Measurements from ENCODE around the gene ZFYVE9. TPM values are rescaled to one million over a fixed set of nuclear protein-coding genes. Genes with fewer than 3 reads are reported as not detected.

The ZFYVE9 gene
- total RNA-seq, 1 donor from 2014 or later, result 18.7 TPM

GRCh38 chr1:52240592-52241210 lies 98.8 kb downstream of the ZFYVE9 start:
- ATAC-seq (peak in 1 of 2 donors; percentile 33), DNase-seq (no peak)
- intact Hi-C loops (cut with DNase I), result no loop called here
- Histone ChIP-seq H3K4me1 (peaks cover 27% of the 10 kb centered on the region), H3K36me3 (no peaks in the 10 kb centered on the region), H3K27ac (no peak overlapping the region), H3K9me3 (no peaks in the 10 kb centered on the region), H3K4me3 (no peak overlapping the region), H3K27me3 (ENCODE audit: low read depth) (no peaks in the 10 kb centered on the region)
- TF ChIP-seq CTCF (IDR thresholded peaks at IDR 0.05), result no peak

DNA sequence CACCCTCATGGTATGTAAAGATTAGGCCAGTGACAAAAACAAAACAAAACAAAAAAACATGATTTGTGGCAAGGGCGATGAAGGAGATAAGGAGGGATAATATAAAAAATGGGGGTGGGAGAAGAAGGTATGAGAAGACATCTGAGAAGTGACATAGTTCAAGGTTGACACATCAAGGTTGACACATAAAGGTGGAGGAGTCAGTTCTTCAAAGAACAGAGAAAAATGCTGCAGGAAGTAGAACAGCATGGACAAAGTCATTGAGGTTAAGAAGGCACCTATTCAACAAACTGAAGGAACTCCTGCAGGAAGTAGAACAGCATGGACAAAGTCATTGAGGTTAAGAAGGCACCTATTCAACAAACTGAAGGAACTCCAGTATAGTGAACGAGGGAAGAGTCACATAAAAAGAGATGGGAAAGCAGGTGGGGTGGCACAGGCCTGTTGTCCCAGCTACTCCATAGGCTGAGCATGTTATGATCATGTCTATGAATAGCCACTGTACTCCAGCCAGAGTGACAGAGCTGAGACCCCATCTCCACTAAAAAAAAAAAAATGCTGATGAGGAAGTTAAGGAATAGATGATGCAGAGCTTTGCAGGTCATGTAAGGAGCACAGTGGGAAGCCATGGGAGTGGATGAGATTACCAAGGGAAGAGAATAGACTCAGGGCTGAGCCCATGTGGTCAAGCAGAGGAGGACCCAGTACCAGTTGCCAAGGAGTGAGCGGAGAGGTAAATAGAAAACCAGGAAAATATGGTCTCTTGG lies 101.5 kb downstream of the ZFYVE9 start:
- peaks cover 27% of the 10 kb centered on the region for H3K4me1 ChIP-seq
- H3K27ac ChIP-seq, result no peak overlapping the region
- H3K36me3 ChIP-seq, result no peaks in the 10 kb centered on the region
- H3K9me3 ChIP-seq, result no peaks in the 10 kb centered on the region
- H3K4me3 ChIP-seq, result no peak overlapping the region
- no peak for DNase-seq
- no peak for TF ChIP-seq CTCF (IDR thresholded peaks at IDR 0.05)
- intact Hi-C loops (cut with DNase I), result no loop called here
- H3K27me3 ChIP-seq (ENCODE audit: low read depth), result no peaks in the 10 kb centered on the region
- no peak for ATAC-seq

GRCh38 chr1:52249831-52250230 lies 107.9 kb downstream of the ZFYVE9 start:
- Histone ChIP-seq H3K4me3 (no peak overlapping the region), H3K36me3 (no peaks in the 10 kb centered on the region), H3K4me1 (no peaks in the 10 kb centered on the region), H3K9me3 (no peaks in the 10 kb centered on the region), H3K27me3 (ENCODE audit: low read depth) (no peaks in the 10 kb centered on the region), H3K27ac (no peak overlapping the region)
- no peak for TF ChIP-seq CTCF (IDR thresholded peaks at IDR 0.05)
- no peak for ATAC-seq
- intact Hi-C loops (cut with DNase I), result no loop called here
- DNase-seq, result no peak

DNA sequence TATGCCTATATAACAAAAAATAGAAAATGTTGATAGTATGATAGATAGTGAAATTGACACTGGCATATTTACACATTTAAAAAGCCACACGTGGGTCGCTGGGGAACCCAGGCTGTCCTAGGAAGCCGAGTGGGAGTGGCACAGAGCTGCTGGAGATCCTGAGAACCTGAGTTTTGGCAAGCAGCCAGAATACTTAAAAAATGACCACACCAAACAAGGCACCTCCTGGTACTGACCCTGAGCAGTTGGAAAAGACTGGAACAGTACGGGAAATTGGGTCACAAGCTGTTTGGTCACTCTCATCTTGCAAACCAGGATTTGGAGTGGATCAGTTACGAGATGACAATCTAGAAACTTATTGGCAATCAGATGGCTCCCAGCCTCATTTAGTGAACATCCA lies 111.5 kb downstream of the ZFYVE9 start:
- intact Hi-C loops (cut with DNase I), result no loop called here

DNA sequence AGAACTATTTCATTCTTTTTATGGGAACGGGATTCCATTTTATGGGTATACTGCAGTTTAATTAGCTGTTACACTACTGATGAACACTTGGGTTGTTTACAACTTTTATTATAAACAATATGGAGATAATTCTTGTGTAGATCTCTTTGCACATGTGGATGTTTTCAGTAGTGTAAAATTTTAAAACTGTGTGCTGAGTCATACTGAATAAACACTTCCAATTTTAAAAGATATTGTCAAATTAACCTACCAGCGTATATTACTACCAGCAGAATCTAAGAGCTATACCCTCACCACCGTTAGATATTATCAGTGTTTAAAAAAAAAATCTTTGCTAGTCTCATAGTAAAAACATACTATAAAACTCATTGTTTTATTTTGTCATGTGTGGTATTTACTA lies 118.0 kb downstream of the ZFYVE9 start:
- Histone ChIP-seq H3K4me1 (peaks cover 10% of the 10 kb centered on the region), H3K4me3 (no peak overlapping the region), H3K9me3 (no peaks in the 10 kb centered on the region), H3K36me3 (no peaks in the 10 kb centered on the region), H3K27ac (no peak overlapping the region), H3K27me3 (ENCODE audit: low read depth) (no peaks in the 10 kb centered on the region)
- ATAC-seq (no peak), DNase-seq (no peak)
- intact Hi-C loops (cut with DNase I), result no loop called here
- TF ChIP-seq CTCF (IDR thresholded peaks at IDR 0.05), result no peak

More for the DNA sequence above, 111.5 kb downstream of the ZFYVE9 start:
- DNase-seq (no peak), ATAC-seq (no peak)
- no peaks in the 10 kb centered on the region for H3K4me1 ChIP-seq
- H3K4me3 ChIP-seq, result no peak overlapping the region
- H3K27me3 ChIP-seq (ENCODE audit: low read depth), result no peaks in the 10 kb centered on the region
- no peak overlapping the region for H3K27ac ChIP-seq
- no peak for TF ChIP-seq CTCF (IDR thresholded peaks at IDR 0.05)
- H3K9me3 ChIP-seq, result no peaks in the 10 kb centered on the region
- H3K36me3 ChIP-seq, result no peaks in the 10 kb centered on the region

Data from lower lobe of right lung (tissue), 2 donors.